ENCODE data around the gene PFKM. TPM values are rescaled to one million over a fixed set of nuclear protein-coding genes. Genes with fewer than 3 reads are reported as not detected.
"Not testable (repeated sequence)": the region's sequence is repeated elsewhere in the genome, so short reads cannot be mapped to it uniquely, and the experiment has no call there.

Gene PFKM
- polyA plus RNA-seq, 1 donor = 41.9 TPM

- H3K36me3 ChIP-seq (ENCODE audit: control insufficient read depth, insufficient read depth, low read length) = peaks cover 22% of the 10 kb centered on the region
- no CpG with 5 or more reads among the region's 5 CpGs for WGBS (ENCODE audit: insufficient coverage, low lambda C conversion rate)
- peaks cover 10% of the 10 kb centered on the region for H3K4me1 ChIP-seq (ENCODE audit: control insufficient read depth, insufficient read depth, low read length)
- DNase-seq; H3K4me3 ChIP-seq (ENCODE audit: low read length); H3K9me3 ChIP-seq (ENCODE audit: control insufficient read depth, low read depth, low read length); H3K27ac ChIP-seq (ENCODE audit: low read length); H3K27me3 ChIP-seq (ENCODE audit: control insufficient read depth, insufficient read depth, low read length): not testable (repeated sequence)
Measured at GRCh38 chr12:48155786-48156185, 36.6 kb downstream of the PFKM start.

DNA sequence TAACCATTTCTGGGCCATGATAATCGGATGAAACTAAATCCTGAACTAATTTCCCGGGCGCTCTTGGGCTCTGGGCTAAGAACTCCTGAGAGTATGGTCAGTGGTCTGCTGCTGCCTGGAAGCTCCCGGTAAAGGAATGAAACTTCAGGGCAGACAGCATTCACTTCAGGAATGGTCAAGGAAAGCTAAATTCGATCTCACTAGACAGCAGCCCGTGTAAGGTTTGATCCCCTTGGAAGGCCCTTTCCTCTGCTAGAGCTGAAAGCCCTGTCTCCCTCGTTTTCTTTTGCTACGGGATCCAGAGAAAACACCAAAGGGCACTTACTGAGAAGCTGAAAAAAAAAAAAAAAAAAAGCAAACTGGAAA, 37.5 kb downstream of the PFKM start:
- H3K27me3 ChIP-seq (ENCODE audit: control insufficient read depth, insufficient read depth, low read length) = no peaks in the 10 kb centered on the region
- H3K4me1 ChIP-seq (ENCODE audit: control insufficient read depth, insufficient read depth, low read length) = peaks cover 10% of the 10 kb centered on the region
- peak overlapping the region; percentile 98 for H3K27ac ChIP-seq (ENCODE audit: low read length)
- peaks cover 14% of the 10 kb centered on the region for H3K36me3 ChIP-seq (ENCODE audit: control insufficient read depth, insufficient read depth, low read length)
- H3K9me3 ChIP-seq (ENCODE audit: control insufficient read depth, low read depth, low read length) = no peaks in the 10 kb centered on the region
- no CpG with 5 or more reads among the region's 8 CpGs for WGBS (ENCODE audit: insufficient coverage, low lambda C conversion rate)
- no peak for DNase-seq
- peak overlapping the region; percentile 98 for H3K4me3 ChIP-seq (ENCODE audit: low read length)

GRCh38 chr12:48157018-48157888, 38.1 kb downstream of the PFKM start, which contains the start of gene ASB8:
Gene ASB8 (minus strand): TSS chr12:48157515. CDS start chr12:48153496, 4,019 bp downstream.
- H3K36me3 ChIP-seq (ENCODE audit: control insufficient read depth, insufficient read depth, low read length) = peaks cover 8% of the 10 kb centered on the region
- WGBS (ENCODE audit: insufficient coverage, low lambda C conversion rate) = no CpG with 5 or more reads among the region's 56 CpGs
- peak; percentile 99 for DNase-seq

DNA sequence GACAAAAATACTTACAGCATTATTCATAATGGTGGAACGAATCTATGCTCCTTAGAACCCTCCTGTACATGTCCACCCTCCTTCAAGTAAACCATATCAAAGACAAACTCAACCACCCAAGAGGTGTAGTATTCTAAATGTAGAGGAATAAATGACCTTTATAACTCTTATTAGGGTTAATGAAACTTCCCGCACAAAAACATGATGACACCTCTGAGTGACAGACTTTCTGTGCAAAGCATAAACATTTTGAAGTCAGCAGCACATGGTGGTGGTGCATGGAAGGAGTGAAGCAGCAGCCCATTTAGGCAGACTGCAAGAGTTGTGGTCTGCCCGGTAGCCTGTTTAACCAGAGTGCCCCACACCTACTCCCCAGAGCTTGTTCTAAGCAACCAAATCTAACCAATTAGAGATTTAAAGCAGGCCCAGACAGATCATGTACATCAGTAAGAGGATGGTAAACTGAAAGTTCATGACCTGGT, 38.8 kb downstream of the PFKM start:
- H3K4me3 ChIP-seq (ENCODE audit: low read length) = peak overlapping the region; percentile 98
- H3K27ac ChIP-seq (ENCODE audit: low read length) = peak overlapping the region; percentile 98
- H3K4me1 ChIP-seq (ENCODE audit: control insufficient read depth, insufficient read depth, low read length) = peaks cover 10% of the 10 kb centered on the region
- H3K9me3 ChIP-seq (ENCODE audit: control insufficient read depth, low read depth, low read length) = no peaks in the 10 kb centered on the region
- no CpG with 5 or more reads among the region's 3 CpGs for WGBS (ENCODE audit: insufficient coverage, low lambda C conversion rate)
- peaks cover 3% of the 10 kb centered on the region for H3K36me3 ChIP-seq (ENCODE audit: control insufficient read depth, insufficient read depth, low read length)
- DNase-seq = no peak
- no peaks in the 10 kb centered on the region for H3K27me3 ChIP-seq (ENCODE audit: control insufficient read depth, insufficient read depth, low read length)

More at GRCh38 chr12:48157018-48157888, 38.1 kb downstream of the PFKM start, which contains the start of gene ASB8:
- Histone ChIP-seq H3K27ac (ENCODE audit: low read length) (peak within 1 kb of the TSS; percentile 98), H3K4me3 (ENCODE audit: low read length) (peak within 1 kb of the TSS; percentile 98), H3K27me3 (ENCODE audit: control insufficient read depth, insufficient read depth, low read length) (no peaks in the 10 kb centered on the region), H3K4me1 (ENCODE audit: control insufficient read depth, insufficient read depth, low read length) (peaks cover 10% of the 10 kb centered on the region), H3K9me3 (ENCODE audit: control insufficient read depth, low read depth, low read length) (no peaks in the 10 kb centered on the region)

GRCh38 chr12:48160046-48160445, 40.9 kb downstream of the PFKM start:
- H3K4me3 ChIP-seq (ENCODE audit: low read length) = no peak overlapping the region
- no peaks in the 10 kb centered on the region for H3K9me3 ChIP-seq (ENCODE audit: control insufficient read depth, low read depth, low read length)
- H3K4me1 ChIP-seq (ENCODE audit: control insufficient read depth, insufficient read depth, low read length) = peaks cover 10% of the 10 kb centered on the region
- H3K27ac ChIP-seq (ENCODE audit: low read length) = no peak overlapping the region
- H3K27me3 ChIP-seq (ENCODE audit: control insufficient read depth, insufficient read depth, low read length) = no peaks in the 10 kb centered on the region
- no peaks in the 10 kb centered on the region for H3K36me3 ChIP-seq (ENCODE audit: control insufficient read depth, insufficient read depth, low read length)
- DNase-seq = no peak
- no CpG with 5 or more reads among the region's 5 CpGs for WGBS (ENCODE audit: insufficient coverage, low lambda C conversion rate)

- WGBS (ENCODE audit: insufficient coverage, low lambda C conversion rate) = no CpG with 5 or more reads among the region's 2 CpGs
Measured at GRCh38 chr12:48160807-48161206, 41.6 kb downstream of the PFKM start.

GRCh38 chr12:48163150-48163747, 44.1 kb downstream of the PFKM start:
- no peak for DNase-seq
- H3K4me1 ChIP-seq (ENCODE audit: control insufficient read depth, insufficient read depth, low read length) = no peaks in the 10 kb centered on the region
- 60% methylated on average over 2 of the region's 5 CpGs for WGBS (ENCODE audit: insufficient coverage, low lambda C conversion rate)
- H3K9me3 ChIP-seq (ENCODE audit: control insufficient read depth, low read depth, low read length) = peaks cover 6% of the 10 kb centered on the region
- H3K36me3 ChIP-seq (ENCODE audit: control insufficient read depth, insufficient read depth, low read length) = no peaks in the 10 kb centered on the region
- no peak overlapping the region for H3K27ac ChIP-seq (ENCODE audit: low read length)
- no peaks in the 10 kb centered on the region for H3K27me3 ChIP-seq (ENCODE audit: control insufficient read depth, insufficient read depth, low read length)
- H3K4me3 ChIP-seq (ENCODE audit: low read length) = no peak overlapping the region

More at GRCh38 chr12:48160807-48161206, 41.6 kb downstream of the PFKM start:
- H3K4me1 ChIP-seq (ENCODE audit: control insufficient read depth, insufficient read depth, low read length) = peaks cover 10% of the 10 kb centered on the region
- H3K4me3 ChIP-seq (ENCODE audit: low read length) = no peak overlapping the region
- H3K9me3 ChIP-seq (ENCODE audit: control insufficient read depth, low read depth, low read length) = peaks cover under 1% of the 10 kb centered on the region
- H3K36me3 ChIP-seq (ENCODE audit: control insufficient read depth, insufficient read depth, low read length) = no peaks in the 10 kb centered on the region
- no peak for DNase-seq
- no peak overlapping the region for H3K27ac ChIP-seq (ENCODE audit: low read length)
- no peaks in the 10 kb centered on the region for H3K27me3 ChIP-seq (ENCODE audit: control insufficient read depth, insufficient read depth, low read length)

- Histone ChIP-seq H3K4me3 (ENCODE audit: low read length) (no peak overlapping the region), H3K4me1 (ENCODE audit: control insufficient read depth, insufficient read depth, low read length) (no peaks in the 10 kb centered on the region), H3K27me3 (ENCODE audit: control insufficient read depth, insufficient read depth, low read length) (no peaks in the 10 kb centered on the region), H3K27ac (ENCODE audit: low read length) (no peak overlapping the region), H3K36me3 (ENCODE audit: control insufficient read depth, insufficient read depth, low read length) (no peaks in the 10 kb centered on the region), H3K9me3 (ENCODE audit: control insufficient read depth, low read depth, low read length) (peaks cover 6% of the 10 kb centered on the region)
- WGBS (ENCODE audit: insufficient coverage, low lambda C conversion rate) = 100% methylated on average over 1 of the region's 2 CpGs
- DNase-seq = no peak
Measured at GRCh38 chr12:48164451-48164850, 45.3 kb downstream of the PFKM start.

DNA sequence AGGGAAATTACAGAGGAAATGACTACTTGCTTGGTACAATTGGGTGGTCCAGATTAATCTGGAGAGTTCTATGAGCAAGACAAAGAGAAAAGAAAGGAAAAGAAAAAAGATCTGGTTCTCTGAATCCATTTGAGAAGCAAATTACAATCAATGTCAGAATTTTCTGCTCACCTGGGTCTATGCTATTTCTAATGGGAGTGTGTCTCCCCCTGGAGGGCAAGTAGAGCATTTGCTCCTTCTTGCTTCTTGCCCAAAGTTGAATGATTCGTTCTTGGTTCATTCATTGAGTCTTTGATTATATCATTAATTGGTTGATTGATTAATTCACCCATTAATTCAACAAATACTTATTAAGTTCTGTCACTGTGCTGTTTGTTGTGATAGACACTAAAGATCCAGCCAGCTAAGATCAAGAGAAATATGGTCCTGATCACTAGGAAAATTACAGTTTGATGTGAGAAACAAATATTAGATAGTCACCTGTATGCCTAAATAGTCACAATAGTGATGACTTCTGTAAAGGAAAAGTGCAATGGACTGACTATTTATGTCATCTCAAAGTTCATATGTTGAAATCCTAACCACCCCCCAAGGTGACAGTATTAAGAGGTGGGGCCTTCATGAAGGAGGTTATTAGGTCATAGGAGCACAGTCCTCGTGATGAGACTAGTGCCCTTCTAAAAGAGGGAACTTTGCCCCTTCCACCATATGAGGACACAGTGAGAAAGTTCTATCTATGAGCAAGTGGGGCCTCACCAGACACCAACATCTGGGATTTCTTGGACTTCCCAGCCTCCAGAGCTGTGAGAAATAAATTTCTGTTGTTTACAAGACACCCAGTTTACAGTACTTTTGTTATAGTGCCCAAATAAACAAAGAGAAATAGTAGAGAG, 46.2 kb downstream of the PFKM start:
- Histone ChIP-seq H3K36me3 (ENCODE audit: control insufficient read depth, insufficient read depth, low read length) (no peaks in the 10 kb centered on the region), H3K4me1 (ENCODE audit: control insufficient read depth, insufficient read depth, low read length) (no peaks in the 10 kb centered on the region), H3K27ac (ENCODE audit: low read length) (no peak overlapping the region), H3K4me3 (ENCODE audit: low read length) (no peak overlapping the region), H3K9me3 (ENCODE audit: control insufficient read depth, low read depth, low read length) (peaks cover 6% of the 10 kb centered on the region), H3K27me3 (ENCODE audit: control insufficient read depth, insufficient read depth, low read length) (no peaks in the 10 kb centered on the region)
- peak; percentile 42 to 70 for DNase-seq
- no CpG with 5 or more reads among the region's 2 CpGs for WGBS (ENCODE audit: insufficient coverage, low lambda C conversion rate)

GRCh38 chr12:48169011-48169410, 49.8 kb downstream of the PFKM start:
- H3K4me3 ChIP-seq (ENCODE audit: low read length) = no peak overlapping the region
- no CpG with 5 or more reads among the region's 19 CpGs for WGBS (ENCODE audit: insufficient coverage, low lambda C conversion rate)
- no peak for DNase-seq
- peaks cover 6% of the 10 kb centered on the region for H3K9me3 ChIP-seq (ENCODE audit: control insufficient read depth, low read depth, low read length)
- no peak overlapping the region for H3K27ac ChIP-seq (ENCODE audit: low read length)
- no peaks in the 10 kb centered on the region for H3K36me3 ChIP-seq (ENCODE audit: control insufficient read depth, insufficient read depth, low read length)
- no peaks in the 10 kb centered on the region for H3K4me1 ChIP-seq (ENCODE audit: control insufficient read depth, insufficient read depth, low read length)
- no peaks in the 10 kb centered on the region for H3K27me3 ChIP-seq (ENCODE audit: control insufficient read depth, insufficient read depth, low read length)

Measured in large intestine (tissue), 3 donors.